ENCODE data around the gene HS2ST1. TPM values are rescaled to one million over a fixed set of nuclear protein-coding genes. Genes with fewer than 3 reads are reported as not detected.

HS2ST1 gene
- total RNA-seq, 4 donors from 2014 or later, result 11.7 to 25.3 (median 16.9) TPM

- TF ChIP-seq, protein P1, sequence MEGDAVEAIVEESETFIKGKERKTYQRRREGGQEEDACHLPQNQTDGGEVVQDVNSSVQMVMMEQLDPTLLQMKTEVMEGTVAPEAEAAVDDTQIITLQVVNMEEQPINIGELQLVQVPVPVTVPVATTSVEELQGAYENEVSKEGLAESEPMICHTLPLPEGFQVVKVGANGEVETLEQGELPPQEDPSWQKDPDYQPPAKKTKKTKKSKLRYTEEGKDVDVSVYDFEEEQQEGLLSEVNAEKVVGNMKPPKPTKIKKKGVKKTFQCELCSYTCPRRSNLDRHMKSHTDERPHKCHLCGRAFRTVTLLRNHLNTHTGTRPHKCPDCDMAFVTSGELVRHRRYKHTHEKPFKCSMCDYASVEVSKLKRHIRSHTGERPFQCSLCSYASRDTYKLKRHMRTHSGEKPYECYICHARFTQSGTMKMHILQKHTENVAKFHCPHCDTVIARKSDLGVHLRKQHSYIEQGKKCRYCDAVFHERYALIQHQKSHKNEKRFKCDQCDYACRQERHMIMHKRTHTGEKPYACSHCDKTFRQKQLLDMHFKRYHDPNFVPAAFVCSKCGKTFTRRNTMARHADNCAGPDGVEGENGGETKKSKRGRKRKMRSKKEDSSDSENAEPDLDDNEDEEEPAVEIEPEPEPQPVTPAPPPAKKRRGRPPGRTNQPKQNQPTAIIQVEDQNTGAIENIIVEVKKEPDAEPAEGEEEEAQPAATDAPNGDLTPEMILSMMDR (IDR thresholded peaks at IDR 0.05), result no peak
- no peak for DNase-seq (ENCODE audit: low spot score)
- no peak for ATAC-seq (ENCODE audit: low FRiP score)
Measured at GRCh38 chr1:87030740-87031690, 116.6 kb downstream of the HS2ST1 start.

DNA sequence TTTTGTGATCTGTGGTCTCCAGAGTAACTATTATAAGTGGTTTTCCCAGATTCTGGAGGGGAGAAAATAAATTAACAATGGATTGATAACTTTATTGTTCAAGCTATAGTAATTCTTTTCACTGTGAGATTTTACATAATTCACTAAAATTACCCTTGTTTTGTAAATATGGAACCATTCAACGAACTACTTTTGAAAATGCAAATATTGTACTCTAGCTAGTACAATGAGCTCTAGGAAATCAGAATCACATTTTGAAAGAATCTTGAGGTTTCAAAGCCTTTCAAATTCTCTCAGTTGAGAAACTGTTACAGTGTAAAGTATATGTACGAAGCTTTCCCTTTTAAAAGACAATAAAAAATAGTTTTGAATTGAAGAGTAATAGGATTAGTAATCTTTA is 119.9 kb downstream of the HS2ST1 start:
- TF ChIP-seq, protein P1 (IDR thresholded peaks at IDR 0.05), result no peak
- DNase-seq (ENCODE audit: low spot score), result no peak

GRCh38 chr1:87039096-87039495 is 124.7 kb downstream of the HS2ST1 start:
- ATAC-seq (ENCODE audit: low FRiP score) (no peak), DNase-seq (ENCODE audit: low spot score) (no peak)
- TF ChIP-seq, protein P1 (IDR thresholded peaks at IDR 0.05), result no peak

More for the DNA sequence above, 119.9 kb downstream of the HS2ST1 start:
- no peak for ATAC-seq (ENCODE audit: low FRiP score)

- TF ChIP-seq, protein P1 (IDR thresholded peaks at IDR 0.05), result no peak
- ATAC-seq (ENCODE audit: low FRiP score) (no peak), DNase-seq (ENCODE audit: low spot score) (no peak)
Measured at GRCh38 chr1:87042111-87042811, 127.8 kb downstream of the HS2ST1 start.

GRCh38 chr1:87044424-87044823 is 130.0 kb downstream of the HS2ST1 start:
- DNase-seq (ENCODE audit: low spot score) (no peak), ATAC-seq (ENCODE audit: low FRiP score) (no peak)
- TF ChIP-seq, protein P1 (IDR thresholded peaks at IDR 0.05), result no peak

GRCh38 chr1:87044840-87045239 is 130.4 kb downstream of the HS2ST1 start:
- DNase-seq (ENCODE audit: low spot score) (no peak), ATAC-seq (ENCODE audit: low FRiP score) (no peak)
- TF ChIP-seq, protein P1 (IDR thresholded peaks at IDR 0.05), result no peak
